CD4-positive, alpha-beta T cell (primary cell): ENCODE data around the gene WDR38. TPM values are rescaled to one million over a fixed set of nuclear protein-coding genes. Genes with fewer than 3 reads are reported as not detected.

ENCODE experiments used
- ATAC-seq: fragments of 200-7000 bp; cut with Tn5 transposase; one replicate; pipeline ENCODE4 v1.10.0; 2022; ENCODE audit warnings: mild to moderate bottlenecking; ENCODE audit not compliant: poor library complexity
- CTCF ChIA-PET: fragments of 350-600 bp; sonication (Branson Sonifier 250); formaldehyde crosslinking; loops from one replicate; lab custom pipeline; 2021; ENCODE audit warnings: antibody characterized with exemption, inconsistent platforms; lab: Charles Lee
- POLR2A ChIA-PET: fragments of 350-600 bp; sonication (Branson Sonifier 250); formaldehyde crosslinking; loops from one replicate; lab custom pipeline; 2021; ENCODE audit warnings: antibody characterized with exemption, inconsistent platforms; lab: Charles Lee
- DNase-seq, 14 experiments: peaks; one replicate each; pipeline ENCODE4 v3.0.0-alpha.2; 2013 to 2020; ENCODE audit warnings: mixed read lengths in 2 of 14
- H3K27ac ChIP-seq, 2 donors: one replicate each; pipeline versions ENCODE4 v1.5.1 to v1.7.0; 2013; ENCODE audit warnings: low read length in 2 of 2, low read depth in 1 of 2, mild to moderate bottlenecking in 1 of 2
- H3K27me3 ChIP-seq, 2 experiments: 1 replicate in 1 of 2; 2 replicates in 1 of 2; pipeline versions ENCODE4 v1.6.1 to v1.7.0; 2013; ENCODE audit warnings: low read length in 2 of 2, control low read depth in 1 of 2, mild to moderate bottlenecking in 1 of 2, moderate library complexity in 1 of 2; ENCODE audit not compliant: insufficient read depth in 2 of 2, control insufficient read depth in 1 of 2
- H3K36me3 ChIP-seq: one replicate; pipeline ENCODE4 v1.6.1; 2013; ENCODE audit warnings: low read length, control low read depth; ENCODE audit not compliant: insufficient read depth
- H3K4me1 ChIP-seq: one replicate; pipeline ENCODE4 v1.6.1; 2013; ENCODE audit warnings: low read length, control low read depth; ENCODE audit not compliant: insufficient read depth
- H3K4me3 ChIP-seq: one replicate; pipeline ENCODE4 v1.5.1; 2013; ENCODE audit warnings: mild to moderate bottlenecking, low read length, moderate library complexity
- H3K9me3 ChIP-seq, 2 experiments: 1 replicate in 1 of 2; 2 replicates in 1 of 2; pipeline versions ENCODE4 v1.6.1 to v1.7.0; 2013; ENCODE audit warnings: low read length in 2 of 2, mild to moderate bottlenecking in 2 of 2, control low read depth in 1 of 2, moderate library complexity in 1 of 2; ENCODE audit not compliant: control insufficient read depth in 1 of 2, insufficient read depth in 1 of 2
- H3K27ac Mint-ChIP-seq: one replicate; pipeline ENCODE4 v1.8.0; 2020; ENCODE audit warnings: mixed read lengths
- H3K27me3 Mint-ChIP-seq: one replicate; pipeline ENCODE4 v1.8.0; 2021; ENCODE audit warnings: mixed read lengths
- H3K36me3 Mint-ChIP-seq: one replicate; pipeline ENCODE4 v1.8.0; 2021; ENCODE audit warnings: low read depth, mixed read lengths
- H3K4me1 Mint-ChIP-seq: one replicate; pipeline ENCODE4 v1.8.0; 2021; ENCODE audit warnings: low read depth, mixed read lengths
- H3K4me3 Mint-ChIP-seq: one replicate; pipeline ENCODE4 v1.8.0; 2020; ENCODE audit warnings: mild to moderate bottlenecking, mixed read lengths
- H3K9me3 Mint-ChIP-seq: one replicate; pipeline ENCODE4 v1.8.0; 2020; ENCODE audit warnings: mixed read lengths
- CTCF ChIP-seq: fragments of 200-600 bp; IDR thresholded peaks from one replicate; pipeline ENCODE4 v1.8.0; 2022; ENCODE audit warnings: antibody characterized with exemption, mild to moderate bottlenecking
- intact Hi-C, 2 experiments: fragments of 100-400 bp; cut with DNase I in 1 of 2; cut with micrococcal nuclease in 1 of 2; formaldehyde crosslinking; loops; one replicate each; pipeline versions ENCODE4 v1.15.1 to v1.9.0; 2023 to 2025; cut with DNase I, micrococcal nuclease
- total RNA-seq, 174 experiments: library from RNA in 2 of 174; stranded (reverse) in 2 of 174; gene quantifications; one replicate each; pipeline ENCODE4 v1.2.3 and lab custom pipeline; 2021 to 2026

Gene WDR38
- total RNA-seq, 2 experiments from 2014 or later = not detected

- Histone ChIP-seq H3K36me3 (peaks cover 78% of the 10 kb centered on the region), H3K27me3 (no peaks in the 10 kb centered on the region), H3K4me3 (no peak overlapping the region), H3K4me1 (peaks cover 10% of the 10 kb centered on the region), H3K27ac (no peak overlapping the region), H3K9me3 (no peaks in the 10 kb centered on the region)
- H3K4me1 Mint-ChIP-seq = no peaks in the 10 kb centered on the region
- CTCF ChIA-PET = no interaction called here
- no peaks in the 10 kb centered on the region for H3K9me3 Mint-ChIP-seq
- POLR2A ChIA-PET = interaction anchor here (0.8 to 0.9 kb wide), 2 partner anchors 18 kb away, joined by 3 read pairs; partner anchors contain the start of genes ARPC5L and RPL35
- H3K27me3 Mint-ChIP-seq = no peaks in the 10 kb centered on the region
- DNase-seq (no peak), ATAC-seq (no peak)
- H3K27ac Mint-ChIP-seq = no peak overlapping the region
- no peak overlapping the region for H3K4me3 Mint-ChIP-seq
- intact Hi-C loops = no loop called here
- H3K36me3 Mint-ChIP-seq = peaks cover 85% of the 10 kb centered on the region
- TF ChIP-seq CTCF = no peak
Measured at GRCh38 chr9:124880501-124880900, 27.2 kb downstream of the WDR38 start.

GRCh38 chr9:124881138-124881743 is 28.0 kb downstream of the WDR38 start:
- DNase-seq = no peak

GRCh38 chr9:124882231-124882630 is 29.0 kb downstream of the WDR38 start:
- ChIA-PET POLR2A (no interaction called here), CTCF (no interaction called here)
- Mint-ChIP-seq H3K4me3 (no peak overlapping the region), H3K9me3 (no peaks in the 10 kb centered on the region), H3K36me3 (peaks cover 88% of the 10 kb centered on the region), H3K4me1 (no peaks in the 10 kb centered on the region), H3K27me3 (no peaks in the 10 kb centered on the region), H3K27ac (no peak overlapping the region)
- intact Hi-C loops = no loop called here
- TF ChIP-seq CTCF = no peak
- ATAC-seq (no peak), DNase-seq (no peak)
- no peak overlapping the region for H3K4me3 ChIP-seq
- peaks cover 6% of the 10 kb centered on the region for H3K4me1 ChIP-seq
- peaks cover 77% of the 10 kb centered on the region for H3K36me3 ChIP-seq
- no peak overlapping the region for H3K27ac ChIP-seq
- H3K9me3 ChIP-seq = no peaks in the 10 kb centered on the region
- no peaks in the 10 kb centered on the region for H3K27me3 ChIP-seq

More at GRCh38 chr9:124881138-124881743, 28.0 kb downstream of the WDR38 start:
- Histone ChIP-seq H3K27ac (no peak overlapping the region), H3K9me3 (no peaks in the 10 kb centered on the region), H3K4me1 (peaks cover 10% of the 10 kb centered on the region), H3K4me3 (no peak overlapping the region), H3K27me3 (no peaks in the 10 kb centered on the region), H3K36me3 (peaks cover 77% of the 10 kb centered on the region)
- TF ChIP-seq CTCF = no peak
- no peaks in the 10 kb centered on the region for H3K9me3 Mint-ChIP-seq
- ATAC-seq = no peak
- intact Hi-C loops = no loop called here
- H3K27me3 Mint-ChIP-seq = no peaks in the 10 kb centered on the region
- CTCF ChIA-PET = no interaction called here
- H3K4me1 Mint-ChIP-seq = no peaks in the 10 kb centered on the region
- POLR2A ChIA-PET = interaction anchor here (0.9 kb wide), 1 partner anchor 19 kb away, joined by 3 read pairs; the partner anchor contains the start of genes ARPC5L and RPL35
- no peak overlapping the region for H3K27ac Mint-ChIP-seq
- H3K36me3 Mint-ChIP-seq = peaks cover 85% of the 10 kb centered on the region
- no peak overlapping the region for H3K4me3 Mint-ChIP-seq
